Measurements from ENCODE around the gene NHSL2.

Gene NHSL2

DNA sequence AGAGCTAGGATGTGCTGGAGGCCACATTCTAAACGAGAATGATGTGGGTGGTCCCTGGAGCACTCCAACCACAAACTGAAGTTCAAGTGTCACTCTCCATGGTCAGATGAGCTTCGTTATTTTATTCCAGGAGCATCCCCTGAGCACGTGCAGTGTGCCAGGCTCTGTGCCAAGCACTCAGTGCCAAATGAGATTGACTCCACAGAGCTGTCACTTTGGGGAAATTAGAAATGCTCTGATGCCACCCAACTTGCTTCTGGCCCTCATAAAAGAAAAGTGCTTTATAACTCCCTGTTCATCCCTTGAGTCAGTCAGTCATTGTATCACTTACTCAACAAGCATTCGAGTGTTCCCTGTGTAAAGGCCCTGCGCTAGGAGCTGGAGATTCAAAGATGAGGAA, 129.9 kb downstream of the NHSL2 start:
- no peak overlapping the region for H3K4me3 ChIP-seq (ENCODE audit: low read depth, low read length)
- H3K9ac ChIP-seq (ENCODE audit: low read length): no peak overlapping the region
- no peak overlapping the region for H3K27ac ChIP-seq (ENCODE audit: low read depth, low read length)
- no peaks in the 10 kb centered on the region for H3K36me3 ChIP-seq (ENCODE audit: control insufficient read depth, insufficient read depth, low read length)
- H3K4me1 ChIP-seq (ENCODE audit: control insufficient read depth, insufficient read depth, low read length): peaks cover 6% of the 10 kb centered on the region
- peaks cover 3% of the 10 kb centered on the region for H3K9me3 ChIP-seq (ENCODE audit: control insufficient read depth, insufficient read depth, low read depth, low read length)
- H3K27me3 ChIP-seq (ENCODE audit: control insufficient read depth, insufficient read depth, low read length): no peaks in the 10 kb centered on the region

DNA sequence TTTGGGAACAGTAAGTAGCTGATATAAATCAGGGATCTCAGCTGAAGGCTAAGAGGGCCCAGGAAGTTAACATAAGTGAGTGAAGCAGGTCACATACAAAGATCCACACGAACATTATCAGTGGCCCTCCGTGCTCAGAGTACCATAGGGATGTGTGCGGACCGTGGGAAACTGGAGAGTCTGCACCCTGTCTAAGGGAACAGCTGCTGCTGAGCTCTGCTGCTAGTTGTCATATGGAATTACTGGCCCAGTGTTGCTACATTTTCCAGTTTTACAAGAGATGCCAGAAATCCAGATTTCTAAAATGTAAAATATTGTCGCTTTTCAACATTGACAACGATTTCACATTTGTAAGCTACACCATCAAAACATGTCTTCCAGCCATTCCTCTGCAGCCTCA, 130.5 kb downstream of the NHSL2 start:
- H3K36me3 ChIP-seq (ENCODE audit: control insufficient read depth, insufficient read depth, low read length): no peaks in the 10 kb centered on the region
- peaks cover 13% of the 10 kb centered on the region for H3K4me1 ChIP-seq (ENCODE audit: control insufficient read depth, insufficient read depth, low read length)
- no peak overlapping the region for H3K9ac ChIP-seq (ENCODE audit: low read length)
- no peaks in the 10 kb centered on the region for H3K27me3 ChIP-seq (ENCODE audit: control insufficient read depth, insufficient read depth, low read length)
- H3K4me3 ChIP-seq (ENCODE audit: low read depth, low read length): no peak overlapping the region
- peaks cover 3% of the 10 kb centered on the region; the same call in 1 of the 2 replicates for H3K9me3 ChIP-seq (ENCODE audit: control insufficient read depth, insufficient read depth, low read depth, low read length)
- no peak overlapping the region for H3K27ac ChIP-seq (ENCODE audit: low read depth, low read length)

DNA sequence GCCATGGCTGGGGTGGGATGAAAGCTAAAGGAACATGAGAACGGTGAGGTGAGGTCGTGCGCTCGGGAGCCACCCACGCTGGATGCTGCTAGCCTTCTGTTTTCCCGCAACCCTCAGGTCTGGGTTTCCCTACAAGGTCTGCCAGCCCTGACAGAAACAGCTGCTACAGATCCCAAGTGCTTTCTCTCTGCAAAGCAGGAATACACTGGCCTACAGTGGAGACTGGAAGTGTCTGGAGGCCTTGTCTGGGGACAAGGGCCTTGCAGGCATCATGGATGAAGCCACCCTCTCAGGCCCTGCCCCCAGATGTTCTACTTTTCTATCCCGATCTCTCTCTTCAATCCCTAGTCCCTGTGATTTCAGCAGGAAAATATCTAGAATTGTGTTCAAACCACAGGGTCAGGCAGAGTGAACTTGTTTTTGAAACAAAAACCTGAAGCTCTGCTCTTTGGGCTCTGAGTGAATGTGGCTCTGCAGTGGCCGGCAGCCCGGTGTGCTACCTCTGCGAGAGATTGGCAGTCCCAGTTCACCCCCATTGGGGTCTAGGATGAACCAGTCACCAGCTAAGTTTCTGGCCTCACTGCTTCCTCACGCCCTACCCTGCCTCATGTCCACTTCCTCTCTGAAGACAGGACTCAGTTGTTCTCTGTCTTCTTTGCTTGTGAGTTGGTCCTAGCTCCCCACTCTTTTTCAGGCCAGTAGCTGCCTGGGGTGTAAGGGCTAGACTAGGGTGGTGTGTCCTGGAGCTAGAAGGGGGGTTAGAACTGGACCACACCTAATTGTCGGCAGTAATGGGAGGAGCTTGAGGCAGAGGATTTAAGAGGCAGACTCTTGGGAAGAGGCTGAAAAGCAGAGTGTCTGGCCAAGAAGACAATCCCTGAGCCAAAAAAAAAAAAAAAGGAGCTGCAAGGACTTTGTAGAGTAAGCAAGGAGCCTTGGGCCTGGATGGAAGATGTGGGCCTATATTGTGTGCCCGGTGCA, 131.5 kb downstream of the NHSL2 start:
- Histone ChIP-seq H3K36me3 (ENCODE audit: control insufficient read depth, insufficient read depth, low read length) (no peaks in the 10 kb centered on the region), H3K9me3 (ENCODE audit: control insufficient read depth, insufficient read depth, low read depth, low read length) (peaks cover 3% of the 10 kb centered on the region; the same call in 1 of the 2 replicates), H3K4me1 (ENCODE audit: control insufficient read depth, insufficient read depth, low read length) (peaks cover 20% of the 10 kb centered on the region), H3K4me3 (ENCODE audit: low read depth, low read length) (no peak overlapping the region), H3K27ac (ENCODE audit: low read depth, low read length) (no peak overlapping the region), H3K9ac (ENCODE audit: low read length) (no peak overlapping the region), H3K27me3 (ENCODE audit: control insufficient read depth, insufficient read depth, low read length) (no peaks in the 10 kb centered on the region)

DNA sequence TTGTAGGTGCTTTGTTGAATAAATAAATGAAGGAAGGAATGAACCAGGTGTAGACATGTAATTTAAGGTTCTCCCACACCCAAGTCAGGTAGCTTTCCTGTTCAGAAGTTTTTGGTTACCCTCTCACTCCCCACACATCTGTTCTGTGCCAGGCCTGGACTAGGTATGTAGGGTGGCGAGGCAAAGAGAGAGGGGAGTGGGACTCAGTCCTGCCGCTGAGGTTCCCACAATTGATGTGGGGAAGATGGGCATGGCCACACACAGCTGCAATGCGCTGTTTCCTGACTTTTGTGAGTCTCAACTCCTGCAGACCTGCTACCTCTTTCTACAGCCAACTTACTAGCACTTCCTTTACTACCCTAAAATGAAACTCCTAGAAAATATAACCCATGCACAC, 132.2 kb downstream of the NHSL2 start:
- H3K27me3 ChIP-seq (ENCODE audit: control insufficient read depth, insufficient read depth, low read length): no peaks in the 10 kb centered on the region
- no peaks in the 10 kb centered on the region; the same call in 1 of the 2 replicates for H3K9me3 ChIP-seq (ENCODE audit: control insufficient read depth, insufficient read depth, low read depth, low read length)
- no peak overlapping the region for H3K9ac ChIP-seq (ENCODE audit: low read length)
- no peaks in the 10 kb centered on the region for H3K36me3 ChIP-seq (ENCODE audit: control insufficient read depth, insufficient read depth, low read length)
- peaks cover 22% of the 10 kb centered on the region for H3K4me1 ChIP-seq (ENCODE audit: control insufficient read depth, insufficient read depth, low read length)
- H3K27ac ChIP-seq (ENCODE audit: low read depth, low read length): no peak overlapping the region
- H3K4me3 ChIP-seq (ENCODE audit: low read depth, low read length): no peak overlapping the region

DNA sequence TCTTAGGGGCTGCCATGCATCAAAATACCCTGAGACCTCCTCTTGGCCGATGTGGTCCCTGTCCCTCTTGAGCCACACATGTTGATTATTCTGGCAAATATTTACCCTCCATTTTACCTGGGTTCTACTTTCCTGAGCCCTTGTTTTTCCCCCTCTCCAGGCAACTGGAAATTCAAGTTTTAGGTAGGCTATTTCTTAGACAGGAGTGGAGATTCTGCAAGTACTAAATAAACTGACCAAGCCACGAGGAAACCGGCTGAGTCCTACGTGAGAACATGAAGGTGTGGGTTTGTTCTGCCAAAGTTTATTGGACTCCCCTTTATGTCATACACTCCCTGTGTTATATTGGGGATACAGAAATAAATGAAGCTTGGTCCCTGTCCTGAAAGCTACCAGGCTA, 133.0 kb downstream of the NHSL2 start:
- Histone ChIP-seq H3K9ac (ENCODE audit: low read length) (no peak overlapping the region), H3K27me3 (ENCODE audit: control insufficient read depth, insufficient read depth, low read length) (no peaks in the 10 kb centered on the region), H3K36me3 (ENCODE audit: control insufficient read depth, insufficient read depth, low read length) (no peaks in the 10 kb centered on the region), H3K4me3 (ENCODE audit: low read depth, low read length) (no peak overlapping the region), H3K27ac (ENCODE audit: low read depth, low read length) (no peak overlapping the region), H3K4me1 (ENCODE audit: control insufficient read depth, insufficient read depth, low read length) (peaks cover 22% of the 10 kb centered on the region), H3K9me3 (ENCODE audit: control insufficient read depth, insufficient read depth, low read depth, low read length) (no peaks in the 10 kb centered on the region; the same call in 1 of the 2 replicates)

DNA sequence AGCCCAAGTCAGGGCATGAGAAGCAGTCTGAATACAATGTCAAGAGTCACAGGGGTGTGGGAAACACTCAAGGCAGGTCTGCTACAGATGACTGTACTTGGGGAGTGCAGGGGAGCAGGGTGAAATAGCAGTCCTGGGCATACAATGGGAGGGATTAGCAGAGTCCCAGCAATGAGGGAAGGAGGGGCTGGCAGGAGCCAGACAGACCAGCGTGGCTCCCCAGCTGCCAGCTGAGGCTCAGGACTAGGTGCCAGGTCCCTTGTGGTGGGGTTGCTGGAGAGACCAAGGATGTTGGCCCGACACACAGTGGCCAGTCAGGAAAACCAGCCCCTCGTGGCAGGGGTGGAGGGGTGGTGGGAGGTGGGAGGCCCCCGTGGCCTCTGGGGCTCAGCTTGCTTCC, 134.5 kb downstream of the NHSL2 start:
- Histone ChIP-seq H3K9ac (ENCODE audit: low read length) (no peak overlapping the region), H3K36me3 (ENCODE audit: control insufficient read depth, insufficient read depth, low read length) (no peaks in the 10 kb centered on the region), H3K27me3 (ENCODE audit: control insufficient read depth, insufficient read depth, low read length) (no peaks in the 10 kb centered on the region), H3K4me3 (ENCODE audit: low read depth, low read length) (no peak overlapping the region), H3K27ac (ENCODE audit: low read depth, low read length) (no peak overlapping the region; the same call in 1 of the 2 replicates), H3K4me1 (ENCODE audit: control insufficient read depth, insufficient read depth, low read length) (peaks cover 27% of the 10 kb centered on the region), H3K9me3 (ENCODE audit: control insufficient read depth, insufficient read depth, low read depth, low read length) (no peaks in the 10 kb centered on the region; the same call in 1 of the 2 replicates)

DNA sequence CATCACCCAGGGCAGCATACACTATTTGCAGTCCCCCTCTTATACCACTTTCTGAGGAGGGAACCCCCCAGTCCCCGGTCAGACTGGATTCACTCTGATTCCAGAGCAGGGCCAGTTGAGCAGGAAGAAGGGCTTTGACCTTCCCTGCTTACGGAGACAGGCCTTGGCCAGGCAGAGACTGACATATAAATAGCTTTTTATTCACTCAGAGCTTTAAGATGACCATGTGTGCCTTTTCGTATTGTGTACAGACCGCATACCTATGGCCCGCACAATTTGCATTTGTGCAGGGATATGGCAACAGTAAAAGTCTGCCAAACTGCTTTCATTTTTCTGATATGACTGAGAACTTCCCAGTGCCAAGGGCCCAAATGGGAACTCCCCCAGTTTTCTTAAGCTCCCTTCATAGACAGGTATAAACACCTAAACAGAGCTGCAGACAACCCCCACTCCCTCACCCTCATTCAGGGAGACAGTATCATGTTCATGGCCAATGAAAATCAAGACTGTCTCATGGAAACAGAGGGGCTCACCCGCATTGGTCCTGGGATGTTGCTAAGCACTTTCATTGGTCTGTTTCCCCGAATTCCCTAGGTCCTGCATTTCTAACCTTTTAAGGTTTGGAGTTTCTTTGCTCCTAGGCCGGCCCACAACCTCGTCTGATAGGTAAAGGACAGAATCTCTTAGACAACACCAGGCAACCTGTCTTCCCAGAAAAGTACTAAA, 135.1 kb downstream of the NHSL2 start:
- Histone ChIP-seq H3K36me3 (ENCODE audit: control insufficient read depth, insufficient read depth, low read length) (no peaks in the 10 kb centered on the region), H3K27ac (ENCODE audit: low read depth, low read length) (peak overlapping the region; percentile 88), H3K4me1 (ENCODE audit: control insufficient read depth, insufficient read depth, low read length) (peaks cover 27% of the 10 kb centered on the region), H3K4me3 (ENCODE audit: low read depth, low read length) (no peak overlapping the region), H3K9ac (ENCODE audit: low read length) (peak overlapping the region; percentile 78), H3K27me3 (ENCODE audit: control insufficient read depth, insufficient read depth, low read length) (no peaks in the 10 kb centered on the region), H3K9me3 (ENCODE audit: control insufficient read depth, insufficient read depth, low read depth, low read length) (no peaks in the 10 kb centered on the region; the same call in 1 of the 2 replicates)

DNA sequence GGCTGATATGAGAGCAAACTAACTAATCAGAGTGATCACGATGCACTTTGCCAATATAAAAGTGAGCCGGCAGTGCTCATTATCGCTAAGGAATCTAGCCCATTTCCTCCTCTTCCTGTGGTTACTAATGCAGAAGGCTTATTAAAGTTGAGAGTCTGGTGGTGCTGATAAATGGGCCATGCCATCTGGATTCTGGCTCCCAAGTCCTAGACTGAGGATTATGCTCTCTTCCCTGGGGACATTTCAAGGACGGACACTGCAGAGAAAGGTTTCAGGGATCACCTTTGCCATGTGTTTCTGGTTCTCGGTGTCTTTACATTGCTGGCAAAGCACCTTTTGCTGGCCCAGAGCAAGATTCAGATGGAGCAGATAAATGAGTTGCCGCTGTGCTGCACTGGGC, 135.8 kb downstream of the NHSL2 start:
- Histone ChIP-seq H3K4me1 (ENCODE audit: control insufficient read depth, insufficient read depth, low read length) (peaks cover 29% of the 10 kb centered on the region), H3K4me3 (ENCODE audit: low read depth, low read length) (no peak overlapping the region), H3K9ac (ENCODE audit: low read length) (peak overlapping the region; percentile 78), H3K27me3 (ENCODE audit: control insufficient read depth, insufficient read depth, low read length) (no peaks in the 10 kb centered on the region), H3K9me3 (ENCODE audit: control insufficient read depth, insufficient read depth, low read depth, low read length) (no peaks in the 10 kb centered on the region; the same call in 1 of the 2 replicates), H3K27ac (ENCODE audit: low read depth, low read length) (peak overlapping the region; percentile 88), H3K36me3 (ENCODE audit: control insufficient read depth, insufficient read depth, low read length) (no peaks in the 10 kb centered on the region)

DNA sequence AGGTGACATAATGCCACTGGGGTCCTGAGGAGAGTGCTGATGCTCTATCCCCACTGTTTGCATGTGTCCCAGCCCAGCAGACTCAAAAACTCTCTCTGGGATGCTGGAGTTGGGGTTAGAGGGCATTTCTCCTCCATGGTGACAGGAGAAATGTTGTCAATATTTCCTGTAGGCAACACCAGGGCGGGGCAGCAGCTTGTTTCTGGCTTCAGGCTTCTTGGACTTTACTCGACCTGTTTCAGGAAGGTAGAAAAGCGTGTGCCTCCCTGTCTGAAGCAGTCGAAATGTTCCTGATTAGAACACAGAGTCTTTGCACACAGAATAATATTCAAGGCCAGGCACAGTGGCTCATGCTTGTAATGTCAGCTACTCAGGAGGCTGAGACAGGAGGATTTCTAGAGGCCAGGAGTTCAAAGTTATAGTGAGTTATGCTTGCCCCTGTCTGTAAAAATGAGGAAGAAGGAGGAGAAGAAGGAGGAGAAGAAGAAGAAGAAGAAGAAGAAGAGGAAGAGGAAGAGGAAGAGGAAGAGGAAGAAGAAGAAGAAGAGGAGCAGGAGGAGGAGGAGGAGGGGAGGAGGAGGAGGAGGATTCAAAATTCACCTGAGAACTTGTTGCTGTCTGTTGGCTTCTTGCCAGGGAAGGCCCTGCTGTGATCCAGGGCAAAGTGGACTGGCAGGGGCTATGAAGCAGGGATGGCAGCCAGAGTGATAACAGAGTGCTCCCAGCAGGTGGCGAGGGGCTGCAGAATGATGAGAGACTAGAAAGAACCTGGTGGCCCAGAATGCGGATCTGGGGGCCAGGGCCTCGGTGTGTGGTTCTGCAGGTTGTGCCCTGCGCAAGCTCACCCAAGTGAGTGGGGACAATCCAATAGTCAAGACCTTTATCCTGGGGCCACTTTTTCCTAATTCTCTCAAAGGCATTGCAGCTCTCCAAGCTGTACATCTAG, 138.1 kb downstream of the NHSL2 start:
- Histone ChIP-seq H3K4me3 (ENCODE audit: low read depth, low read length) (no peak overlapping the region), H3K27ac (ENCODE audit: low read depth, low read length) (no peak overlapping the region), H3K27me3 (ENCODE audit: control insufficient read depth, insufficient read depth, low read length) (no peaks in the 10 kb centered on the region), H3K9ac (ENCODE audit: low read length) (no peak overlapping the region), H3K9me3 (ENCODE audit: control insufficient read depth, insufficient read depth, low read depth, low read length) (no peaks in the 10 kb centered on the region; the same call in 1 of the 2 replicates), H3K4me1 (ENCODE audit: control insufficient read depth, insufficient read depth, low read length) (peaks cover 52% of the 10 kb centered on the region), H3K36me3 (ENCODE audit: control insufficient read depth, insufficient read depth, low read length) (no peaks in the 10 kb centered on the region)

DNA sequence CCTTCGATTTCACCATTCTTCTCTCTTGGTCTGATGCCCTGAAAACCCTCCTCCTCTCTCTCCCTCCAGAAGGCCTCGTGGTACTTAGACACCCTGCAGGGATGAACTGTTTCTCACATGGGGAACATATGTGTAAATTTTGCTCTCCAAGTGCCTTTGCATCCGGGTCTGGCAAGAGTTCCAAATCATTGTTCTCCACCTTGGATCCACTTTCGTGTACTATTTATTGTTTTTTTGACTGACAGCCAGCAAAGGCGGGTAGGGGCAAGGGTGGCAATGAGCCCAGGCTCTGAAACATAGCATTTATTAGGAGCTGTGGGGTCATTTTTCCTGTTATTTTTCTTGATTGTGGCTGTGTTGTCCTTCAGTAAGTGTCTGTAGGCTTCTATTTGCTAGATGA, 139.4 kb downstream of the NHSL2 start:
- H3K4me3 ChIP-seq (ENCODE audit: low read depth, low read length): no peak overlapping the region
- no peaks in the 10 kb centered on the region for H3K27me3 ChIP-seq (ENCODE audit: control insufficient read depth, insufficient read depth, low read length)
- H3K36me3 ChIP-seq (ENCODE audit: control insufficient read depth, insufficient read depth, low read length): no peaks in the 10 kb centered on the region
- no peaks in the 10 kb centered on the region; the same call in 1 of the 2 replicates for H3K9me3 ChIP-seq (ENCODE audit: control insufficient read depth, insufficient read depth, low read depth, low read length)
- peaks cover 62% of the 10 kb centered on the region for H3K4me1 ChIP-seq (ENCODE audit: control insufficient read depth, insufficient read depth, low read length)
- H3K9ac ChIP-seq (ENCODE audit: low read length): no peak overlapping the region
- H3K27ac ChIP-seq (ENCODE audit: low read depth, low read length): no peak overlapping the region

All from HUES6 (cell line).